ENCODE measurements around the gene FAM170B. TPM values are rescaled to one million over a fixed set of nuclear protein-coding genes. Genes with fewer than 3 reads are reported as not detected.

Gene FAM170B
- total and polyA plus RNA-seq, 9 of the 15 experiments (the other 6 are each of a cell fraction or from before 2014, with no cell fraction given), result 0.11 to 0.21 TPM; not detected in 7

GRCh38 chr10:49154641-49155040 is 20.8 kb upstream of the FAM170B start (continued):
- peak; percentile 52 for TF ChIP-seq DACH1 (IDR thresholded peaks at IDR 0.05; ENCODE audit: partially characterized antibody)
- no peak for TF ChIP-seq HEY1 (CRISPR knock-in tag; IDR thresholded peaks at IDR 0.05; ENCODE audit: borderline replicate concordance)
- TF ChIP-seq TAL1 (IDR thresholded peaks at IDR 0.05), result peak; percentile 57
- TF ChIP-seq LEF1 (IDR thresholded peaks at IDR 0.05), result peak; percentile 25; the same call in 1 of the 2 replicates
- TF ChIP-seq NCOR1 (IDR thresholded peaks at IDR 0.05), result peak; percentile 39; the same call in 1 of the 2 replicates
- no peak for TF ChIP-seq ZNF395 (CRISPR knock-in tag; IDR thresholded peaks at IDR 0.05)
- TF ChIP-seq ARID3A (IDR thresholded peaks at IDR 0.05; ENCODE audit: borderline replicate concordance, low read depth, low read length), result peak; percentile 57; the same call in 1 of the 2 replicates
- no peak for TF ChIP-seq ZNF583 (CRISPR knock-in tag; IDR thresholded peaks at IDR 0.05)
- TF ChIP-seq ZNF318 (IDR thresholded peaks at IDR 0.05; ENCODE audit: borderline replicate concordance in 1 of 2, low read depth in 1 of 2), result no peak
- no peak for TF ChIP-seq KAT8 (IDR thresholded peaks at IDR 0.05; ENCODE audit: low read depth)
- TF ChIP-seq CTCFL (IDR thresholded peaks at IDR 0.05; ENCODE audit: borderline replicate concordance, insufficient read depth, low read depth, low read length, poor library complexity, severe bottlenecking), result no peak
- TF ChIP-seq MAFF (IDR thresholded peaks at IDR 0.05; ENCODE audit: low read length), result peak; percentile 81
- 0 out of 2 replicates have a peak, but pooled peaks have one; percentile 45 for TF ChIP-seq HMBOX1 (IDR thresholded peaks at IDR 0.05)
- TF ChIP-seq MAFG (tag; conservative IDR thresholded peaks at IDR 0.05), result peak; percentile 90

Data from K562 (cell line).